Tibial nerve (tissue), 4 donors: ENCODE measurements around the gene SETD2. TPM values are rescaled to one million over a fixed set of nuclear protein-coding genes. Genes with fewer than 3 reads are reported as not detected.

Experiments used
- DNase-seq, 2 donors: peaks; one replicate each; pipeline ENCODE4 v3.0.0-alpha.2; 2019; ENCODE audit warnings: low spot score in 2 of 2
- H3K27ac ChIP-seq, 4 donors: fragments of 200-600 bp; sonication (generic) in 3 of 4; one replicate each; pipeline ENCODE4 v1.5.1; 2017 to 2019; ENCODE audit warnings: mild to moderate bottlenecking in 1 of 4
- H3K27me3 ChIP-seq, 2 donors: fragments of 200-600 bp; sonication (generic) in 1 of 2; one replicate each; pipeline versions ENCODE4 v1.5.1 to v1.6.0; 2017 to 2019
- H3K36me3 ChIP-seq, 3 donors: fragments of 200-600 bp; sonication (generic); one replicate each; pipeline ENCODE4 v1.5.1; 2018 to 2019
- H3K4me1 ChIP-seq, 4 donors: fragments of 200-600 bp; sonication (generic) in 3 of 4; one replicate each; pipeline ENCODE4 v1.5.1; 2017 to 2019
- H3K4me3 ChIP-seq, 4 donors: fragments of 200-600 bp; sonication (generic) in 3 of 4; one replicate each; pipeline ENCODE4 v1.5.1; 2017 to 2019; ENCODE audit warnings: mild to moderate bottlenecking in 1 of 4, moderate library complexity in 1 of 4
- H3K9me3 ChIP-seq, 4 donors: fragments of 200-600 bp; sonication (generic) in 3 of 4; one replicate each; pipeline ENCODE4 v1.5.1; 2017 to 2019
- EP300 ChIP-seq, 2 donors: sonication (generic); formaldehyde crosslinking; IDR thresholded peaks; one replicate each; pipeline ENCODE4 v1.6.1; 2017; ENCODE audit warnings: antibody characterized with exemption in 2 of 2, mild to moderate bottlenecking in 1 of 2
- POLR2A ChIP-seq, 2 donors: fragments of 450-650 bp; IDR thresholded peaks; one replicate each; pipeline ENCODE4 v1.6.1; 2017; ENCODE audit warnings: antibody characterized with exemption in 2 of 2, mild to moderate bottlenecking in 2 of 2, moderate library complexity in 2 of 2
- WGBS, 2 donors: methylation state at CpG; one replicate each; pipeline ENCODE4 v1.1.5; 2018; 5-methylcytosine and 5-hydroxymethylcytosine counted together
- total RNA-seq, 4 donors: library from RNA; depleted of rRNA; stranded (reverse); fragments of >200 nt; gene quantifications; one replicate each; pipeline ENCODE4 v1.1.0, GENCODE V29; 2016
- TF ChIP-seq, protein P1 (sequence below), 5 experiments: fragments of 200-600 bp in 3 of 5; fragments of 450-650 bp in 2 of 5; sonication (generic) in 3 of 5; IDR thresholded peaks; one replicate each; pipeline ENCODE4 v1.5.1; 2016 to 2019; ENCODE audit warnings: antibody characterized with exemption in 5 of 5, mild to moderate bottlenecking in 3 of 5, moderate library complexity in 2 of 5

SETD2 gene
- total RNA-seq, 4 donors from 2014 or later: 55.5 to 69.6 (median 64.7) TPM

DNA sequence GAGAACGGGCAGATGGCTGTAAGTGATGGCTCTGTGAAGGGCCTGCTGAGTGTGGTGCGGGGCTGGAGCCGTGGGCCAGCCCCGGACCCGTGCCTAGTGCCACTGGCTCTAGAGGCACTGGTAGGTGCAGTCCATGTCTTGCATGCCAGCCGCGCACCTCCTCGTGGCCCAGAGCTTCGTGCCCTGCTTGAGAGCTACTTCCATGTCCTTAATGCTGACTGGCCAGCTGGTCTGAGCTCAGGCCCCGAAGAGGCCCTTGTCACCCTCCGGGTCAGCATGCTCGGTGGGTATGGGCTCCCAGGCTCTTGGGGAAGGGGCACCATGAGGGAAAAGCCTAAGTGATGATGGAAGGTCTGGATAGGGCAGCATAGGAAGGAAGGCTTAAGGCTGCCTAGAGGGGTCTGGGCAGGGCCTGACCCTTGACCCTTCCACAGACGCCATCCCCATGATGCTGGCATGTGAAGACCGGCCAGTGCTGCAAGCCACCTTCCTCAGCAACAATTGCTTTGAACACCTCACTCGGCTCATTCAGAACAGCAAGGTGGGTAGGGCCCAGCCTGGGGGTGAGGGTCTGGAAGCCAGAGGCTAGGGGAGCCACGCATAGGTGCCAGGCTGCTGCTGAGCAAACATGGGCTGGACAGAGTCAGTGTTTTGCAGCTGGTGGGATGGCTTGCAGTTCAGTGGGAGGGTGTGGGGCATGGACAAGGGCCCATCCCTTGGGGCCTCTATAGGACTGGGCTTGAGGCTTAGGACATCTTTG, 172.3 kb downstream of the SETD2 start:
- no peak for DNase-seq
- Histone ChIP-seq H3K27me3 (no peaks in the 10 kb centered on the region), H3K36me3 (peaks cover 0 to 77% (median 0%) of the 10 kb centered on the region in 3 donors), H3K27ac (no peak overlapping the region), H3K4me1 (peaks cover 0 to 42% (median 10%) of the 10 kb centered on the region in 4 donors), H3K9me3 (no peaks in the 10 kb centered on the region), H3K4me3 (no peak overlapping the region)
- WGBS, 2 donors: 79 to 90% methylated on average over 8 to 16 of the region's 16 CpGs
- TF ChIP-seq EP300 (IDR thresholded peaks at IDR 0.05) (no peak), POLR2A (IDR thresholded peaks at IDR 0.05) (no peak)
- TF ChIP-seq, protein P1, sequence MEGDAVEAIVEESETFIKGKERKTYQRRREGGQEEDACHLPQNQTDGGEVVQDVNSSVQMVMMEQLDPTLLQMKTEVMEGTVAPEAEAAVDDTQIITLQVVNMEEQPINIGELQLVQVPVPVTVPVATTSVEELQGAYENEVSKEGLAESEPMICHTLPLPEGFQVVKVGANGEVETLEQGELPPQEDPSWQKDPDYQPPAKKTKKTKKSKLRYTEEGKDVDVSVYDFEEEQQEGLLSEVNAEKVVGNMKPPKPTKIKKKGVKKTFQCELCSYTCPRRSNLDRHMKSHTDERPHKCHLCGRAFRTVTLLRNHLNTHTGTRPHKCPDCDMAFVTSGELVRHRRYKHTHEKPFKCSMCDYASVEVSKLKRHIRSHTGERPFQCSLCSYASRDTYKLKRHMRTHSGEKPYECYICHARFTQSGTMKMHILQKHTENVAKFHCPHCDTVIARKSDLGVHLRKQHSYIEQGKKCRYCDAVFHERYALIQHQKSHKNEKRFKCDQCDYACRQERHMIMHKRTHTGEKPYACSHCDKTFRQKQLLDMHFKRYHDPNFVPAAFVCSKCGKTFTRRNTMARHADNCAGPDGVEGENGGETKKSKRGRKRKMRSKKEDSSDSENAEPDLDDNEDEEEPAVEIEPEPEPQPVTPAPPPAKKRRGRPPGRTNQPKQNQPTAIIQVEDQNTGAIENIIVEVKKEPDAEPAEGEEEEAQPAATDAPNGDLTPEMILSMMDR (IDR thresholded peaks at IDR 0.05): no peak

DNA sequence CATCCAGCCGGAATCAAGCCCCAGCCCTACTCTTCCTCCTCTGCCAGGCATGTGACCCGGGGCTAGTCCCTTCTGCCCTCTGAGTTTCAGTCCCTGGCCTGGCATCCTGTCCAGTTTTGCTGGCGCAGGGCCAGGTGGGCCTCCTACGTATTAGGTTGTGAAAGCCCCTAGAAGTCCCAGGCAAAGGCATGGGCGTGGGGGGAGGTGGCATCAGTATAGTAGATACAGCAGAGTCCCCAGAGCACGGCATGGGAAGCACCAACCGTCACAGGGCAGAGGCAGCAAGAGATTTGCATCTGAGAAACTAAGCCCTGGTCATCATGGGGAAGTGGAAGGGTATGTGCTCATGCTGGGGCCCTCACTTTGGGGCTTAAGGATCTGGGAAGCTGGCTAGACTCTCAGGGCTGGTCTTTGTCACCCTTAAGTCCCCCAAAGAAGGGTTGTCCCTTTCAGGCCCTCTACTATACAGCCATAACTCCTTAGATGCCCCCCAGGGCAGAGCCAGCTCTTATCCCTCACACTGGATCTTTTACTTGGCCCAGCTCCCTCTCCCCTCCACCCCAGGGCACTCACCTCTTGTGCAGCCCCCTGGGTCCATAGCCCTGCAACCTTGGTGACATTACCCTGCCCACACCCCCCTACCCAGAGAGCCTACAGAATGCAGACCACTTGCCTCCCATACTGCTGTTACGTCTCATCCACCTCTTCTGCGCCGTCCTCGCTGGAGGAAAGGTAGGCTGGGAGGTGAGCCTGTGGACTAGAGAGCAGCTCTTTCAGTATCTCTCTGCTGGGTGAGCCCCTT, 173.1 kb downstream of the SETD2 start:
- 60 to 64% methylated on average over 11 of the region's 11 CpGs for WGBS, 2 donors
- peak overlapping the region in 1 of 4 donors; percentile 5 for H3K27ac ChIP-seq
- no peaks in the 10 kb centered on the region for H3K9me3 ChIP-seq
- no peaks in the 10 kb centered on the region for H3K27me3 ChIP-seq
- DNase-seq: peak in 1 of 2 donors; percentile 40
- H3K4me1 ChIP-seq: peaks cover 0 to 50% (median 10%) of the 10 kb centered on the region in 4 donors
- TF ChIP-seq POLR2A (IDR thresholded peaks at IDR 0.05) (no peak), EP300 (IDR thresholded peaks at IDR 0.05) (no peak)
- TF ChIP-seq, protein P1 (IDR thresholded peaks at IDR 0.05): no peak
- H3K4me3 ChIP-seq: no peak overlapping the region
- peaks cover 0 to 69% (median 0%) of the 10 kb centered on the region in 3 donors for H3K36me3 ChIP-seq

DNA sequence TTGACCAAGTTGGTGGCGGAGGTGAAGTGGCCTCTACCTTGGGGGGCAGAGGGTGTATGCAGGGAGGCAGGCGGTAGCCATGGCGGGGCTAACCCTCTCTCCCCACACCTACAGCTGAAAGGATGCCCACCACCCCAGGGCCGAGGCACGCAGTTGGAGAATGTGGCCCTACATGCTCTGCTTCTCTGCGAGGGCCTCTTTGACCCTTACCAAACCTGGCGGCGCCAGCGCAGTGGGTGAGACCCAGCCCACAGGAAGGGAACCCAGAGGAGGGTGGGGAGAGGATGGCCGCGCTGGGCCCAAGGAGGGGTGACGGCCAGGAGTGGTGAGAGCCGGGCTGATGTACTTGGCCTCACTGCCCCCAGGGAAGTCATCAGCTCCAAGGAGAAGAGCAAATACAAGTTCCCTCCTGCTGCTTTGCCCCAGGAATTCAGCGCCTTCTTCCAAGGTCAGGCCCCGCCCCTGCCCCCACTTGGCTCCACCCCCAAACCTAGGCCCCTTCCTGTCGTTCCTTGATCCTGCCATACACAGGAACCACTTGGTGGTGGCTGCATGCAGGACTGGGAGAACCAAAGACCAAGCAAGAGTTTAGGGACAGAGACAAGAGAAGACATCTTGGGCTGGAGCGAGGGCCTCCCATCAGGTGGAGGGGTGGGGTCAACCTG, 174.6 kb downstream of the SETD2 start:
- H3K36me3 ChIP-seq: peaks cover 0 to 54% (median 0%) of the 10 kb centered on the region in 3 donors
- peaks cover 0 to 51% (median 10%) of the 10 kb centered on the region in 4 donors for H3K4me1 ChIP-seq
- DNase-seq: no peak
- WGBS, 2 donors: 87% methylated on average over 17 of the region's 17 CpGs
- no peak overlapping the region for H3K4me3 ChIP-seq
- no peaks in the 10 kb centered on the region for H3K27me3 ChIP-seq
- H3K9me3 ChIP-seq: no peaks in the 10 kb centered on the region
- H3K27ac ChIP-seq: no peak overlapping the region
- TF ChIP-seq POLR2A (IDR thresholded peaks at IDR 0.05) (no peak), EP300 (IDR thresholded peaks at IDR 0.05) (no peak)
- TF ChIP-seq, protein P1 (IDR thresholded peaks at IDR 0.05): no peak

DNA sequence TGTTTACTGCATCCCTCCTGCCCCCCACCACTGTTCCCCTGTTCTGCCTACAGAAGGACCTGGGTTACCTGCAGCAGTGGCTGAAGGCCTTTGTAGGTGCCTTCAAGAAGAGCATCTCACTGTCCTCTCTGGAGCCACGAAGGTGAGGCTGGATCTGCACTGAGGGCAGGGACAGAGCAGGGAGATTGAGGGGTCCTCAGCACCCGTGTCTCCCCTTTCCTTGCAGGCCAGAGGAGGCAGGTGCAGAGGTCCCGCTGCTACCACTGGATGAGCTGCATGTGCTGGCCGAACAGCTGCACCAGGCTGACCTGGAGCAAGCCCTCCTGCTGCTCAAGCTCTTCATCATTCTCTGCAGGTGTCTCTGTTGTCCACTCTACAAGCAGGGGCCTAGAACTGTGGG, 175.3 kb downstream of the SETD2 start:
- Histone ChIP-seq H3K4me1 (peaks cover 0 to 51% (median 10%) of the 10 kb centered on the region in 4 donors), H3K36me3 (peaks cover 0 to 48% (median 0%) of the 10 kb centered on the region in 3 donors), H3K27ac (no peak overlapping the region), H3K9me3 (no peaks in the 10 kb centered on the region), H3K27me3 (no peaks in the 10 kb centered on the region), H3K4me3 (no peak overlapping the region)
- 65 to 78% methylated on average over 3 to 4 of the region's 4 CpGs for WGBS, 2 donors
- TF ChIP-seq POLR2A (IDR thresholded peaks at IDR 0.05) (no peak), EP300 (IDR thresholded peaks at IDR 0.05) (no peak)
- TF ChIP-seq, protein P1 (IDR thresholded peaks at IDR 0.05): no peak
- no peak for DNase-seq
